ENCODE data around the gene SIRPA. TPM values are rescaled to one million over a fixed set of nuclear protein-coding genes. Genes with fewer than 3 reads are reported as not detected.

SIRPA gene
- polyA plus RNA-seq, 10 donors = 25.8 to 33.2 (median 28.9) TPM

- no peak for DNase-seq
These were observed 51.2 kb downstream of the SIRPA start for GRCh38 chr20:1946442-1946761.

DNA sequence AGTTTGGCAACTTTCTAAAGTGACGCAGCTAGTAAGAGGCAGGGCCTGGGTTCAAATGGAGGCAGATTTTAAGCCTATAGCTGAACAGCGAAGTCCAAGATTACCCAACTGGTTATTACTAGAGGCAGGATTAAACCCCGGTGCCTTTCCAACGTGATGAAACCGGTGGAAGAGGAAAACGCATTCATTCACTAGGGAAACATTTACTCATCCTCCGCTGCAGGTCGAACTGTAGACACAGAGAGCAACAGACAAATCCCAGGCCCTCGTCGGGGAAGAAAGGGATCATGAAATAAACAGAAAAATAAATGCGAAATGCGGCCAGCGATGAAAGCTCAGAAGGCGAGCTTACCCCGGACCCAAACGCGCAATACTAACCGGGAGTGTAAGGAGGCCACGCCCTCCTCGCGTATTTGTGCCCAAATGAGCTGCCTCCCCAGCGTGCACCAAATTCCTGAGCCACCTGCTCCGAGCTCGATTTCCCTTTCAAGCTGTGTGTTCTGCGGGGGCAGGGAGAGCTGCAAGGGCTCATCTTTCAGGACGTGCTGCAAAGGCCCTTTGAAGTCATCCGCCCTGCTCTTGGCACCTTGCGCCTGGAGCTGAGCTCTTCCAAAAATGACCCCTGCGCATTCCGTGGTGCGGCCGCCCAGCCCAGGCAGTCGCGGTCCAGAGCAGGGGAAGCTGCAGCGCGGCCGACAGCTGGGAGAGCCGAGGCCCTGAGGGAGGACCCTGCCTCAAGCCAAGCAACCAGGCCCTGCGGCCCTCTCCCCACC is 51.7 kb downstream of the SIRPA start:
- DNase-seq = peak; percentile 76 to 81 (median 76)

DNA sequence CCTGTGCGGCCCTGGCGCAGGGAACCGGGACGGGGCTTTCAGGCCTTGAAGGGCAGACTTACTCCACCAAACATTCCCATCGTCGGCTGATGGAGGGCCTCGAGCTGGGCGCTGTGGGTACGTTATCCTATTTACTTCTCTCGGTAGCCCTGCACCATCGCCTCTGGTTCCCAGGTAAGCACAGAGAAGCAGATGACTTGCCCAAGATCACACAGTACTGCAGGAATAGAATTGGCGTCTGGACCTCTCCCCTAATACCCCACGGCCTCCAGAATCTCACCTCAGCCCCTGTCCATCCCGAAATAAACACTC is 52.3 kb downstream of the SIRPA start:
- no peak for DNase-seq

GRCh38 chr20:1949347-1950100 is 54.3 kb downstream of the SIRPA start:
- DNase-seq = peak in 2 of 3 donors; percentile 42 to 59

DNA sequence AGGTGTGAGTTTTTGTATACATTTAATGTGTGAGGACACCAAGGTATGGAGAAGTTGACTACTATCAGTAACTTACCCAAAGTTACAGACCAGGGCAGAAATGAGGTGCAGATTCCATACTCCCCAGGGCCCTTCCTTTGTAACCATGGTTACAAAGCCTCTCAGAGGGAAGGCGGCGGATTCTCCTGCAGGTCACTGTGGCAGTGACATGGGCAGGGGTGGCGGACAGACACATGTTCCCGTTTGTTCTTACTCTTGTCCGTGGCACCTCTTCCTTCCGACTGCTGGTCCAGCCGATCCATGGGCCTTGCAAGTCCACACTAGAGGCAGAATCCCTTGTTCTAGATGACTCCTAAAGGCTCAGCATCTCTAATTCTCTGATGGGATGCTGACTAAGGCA is 55.6 kb downstream of the SIRPA start:
- no peak for DNase-seq

DNA sequence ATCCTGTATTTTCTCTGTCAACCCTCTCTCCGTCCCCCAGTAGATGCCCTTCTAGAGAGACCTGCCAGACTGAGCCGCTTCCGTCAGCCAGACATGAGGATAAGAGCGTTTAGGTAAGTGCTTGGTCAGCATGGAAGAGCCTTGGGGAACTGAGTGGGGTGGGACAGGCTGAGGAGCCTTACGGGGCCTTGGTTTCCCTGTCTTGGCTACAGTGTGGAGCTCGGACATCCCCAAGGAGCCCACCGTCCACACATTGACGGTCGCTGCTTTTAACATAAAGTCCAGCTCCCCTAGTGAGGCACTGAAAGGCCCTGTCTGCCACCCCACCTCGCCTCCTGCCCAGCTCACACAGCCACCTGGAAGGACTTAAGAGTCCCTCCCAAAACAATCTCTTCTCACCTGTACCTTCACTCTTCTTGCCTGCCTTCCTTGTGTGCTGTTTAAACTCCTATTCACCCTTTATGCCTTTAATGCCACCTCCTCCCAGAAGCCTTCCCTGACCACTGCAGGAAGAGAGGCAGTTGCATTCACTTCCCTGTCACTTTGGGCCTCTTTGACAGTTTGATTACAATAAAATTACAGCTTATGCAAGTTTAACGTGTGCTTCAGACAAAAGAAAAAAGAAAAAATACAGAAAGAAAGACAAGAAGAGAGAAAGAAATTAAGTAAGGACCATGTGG is 56.4 kb downstream of the SIRPA start:
- DNase-seq = no peak

DNA sequence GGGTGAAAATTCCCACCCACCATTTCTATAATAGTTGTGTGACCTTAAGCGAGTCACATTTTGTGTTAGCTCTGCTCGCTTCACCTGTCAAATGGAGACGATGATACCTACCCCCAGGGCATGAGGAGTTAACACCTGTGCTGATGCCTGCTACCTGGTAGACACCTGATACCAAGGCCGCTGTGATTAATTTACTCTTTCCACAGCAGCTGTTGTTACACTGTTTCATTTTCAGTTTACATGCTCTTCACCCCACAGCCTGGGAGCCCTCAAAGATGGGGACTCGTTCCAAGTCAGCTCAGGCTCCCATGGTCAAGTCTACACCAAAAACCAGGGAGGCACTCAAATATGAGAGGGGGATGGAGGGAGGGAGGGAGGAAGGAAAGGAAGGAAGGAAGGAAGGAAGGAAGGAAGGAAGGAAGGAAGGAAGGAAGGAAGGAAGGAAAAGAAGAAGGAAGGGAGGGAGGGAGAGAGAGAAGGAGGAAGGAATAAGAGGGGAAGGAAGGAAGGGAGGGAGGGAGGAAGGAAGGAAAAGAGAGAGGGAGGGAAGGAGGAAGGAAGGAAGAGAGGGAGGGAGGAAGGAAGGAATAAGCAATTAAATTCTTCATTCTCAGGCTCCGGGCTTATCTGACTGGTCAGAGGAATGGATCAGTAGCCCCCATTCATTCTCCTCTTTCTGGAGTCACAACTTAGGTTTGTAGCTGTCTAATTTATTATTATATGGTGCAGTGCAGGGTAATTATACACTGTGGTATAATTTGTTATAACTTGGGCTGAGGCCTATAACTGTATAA is 57.7 kb downstream of the SIRPA start:
- no peak for DNase-seq

DNA sequence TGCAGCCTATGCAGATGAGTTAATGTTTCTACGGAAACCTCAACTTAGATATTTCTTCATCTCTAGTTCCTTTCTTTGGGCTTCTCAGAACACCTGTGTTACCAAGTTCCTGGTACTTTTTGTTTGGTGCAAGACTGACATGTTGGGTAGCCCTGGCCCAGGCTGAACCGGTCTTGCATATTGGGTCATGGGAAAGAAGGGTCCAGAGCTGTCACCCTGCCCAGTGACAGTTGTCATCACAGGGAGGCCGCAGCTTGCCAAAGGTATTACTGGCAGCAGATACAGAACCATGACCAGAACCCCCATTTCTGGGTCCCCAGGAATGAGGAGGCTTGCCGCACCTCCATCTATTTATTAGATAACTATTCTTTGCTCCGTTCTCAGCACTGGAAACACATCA is 58.4 kb downstream of the SIRPA start:
- DNase-seq = no peak

DNA sequence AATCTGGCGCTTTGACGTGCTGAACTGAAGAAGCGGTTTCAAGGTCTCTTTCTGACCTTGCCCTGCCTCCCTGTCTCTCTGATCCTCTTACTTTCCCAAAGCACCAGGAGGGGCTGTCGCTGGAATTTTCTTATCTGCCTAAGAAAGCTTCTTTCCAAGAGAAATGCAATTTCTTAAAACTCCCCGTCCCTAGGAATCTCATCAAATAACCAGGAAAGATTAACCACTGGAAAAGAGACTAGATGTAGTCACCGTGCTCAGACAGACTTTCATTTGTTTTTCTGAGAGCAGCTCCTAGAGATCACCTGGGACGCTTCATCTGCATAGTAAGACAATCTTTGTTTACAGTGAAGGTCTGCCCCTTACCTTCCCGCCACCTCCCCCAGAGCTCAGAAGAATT is 60.0 kb downstream of the SIRPA start:
- no peak for DNase-seq

- no peak for DNase-seq
These were observed 63.2 kb downstream of the SIRPA start for GRCh38 chr20:1958426-1958825.

- DNase-seq = no peak
These were observed 63.9 kb downstream of the SIRPA start for GRCh38 chr20:1959156-1959555.

- no peak for DNase-seq
These were observed 66.2 kb downstream of the SIRPA start for GRCh38 chr20:1961374-1961773.

GRCh38 chr20:1964061-1964460 is 68.9 kb downstream of the SIRPA start:
- no peak for DNase-seq

DNA sequence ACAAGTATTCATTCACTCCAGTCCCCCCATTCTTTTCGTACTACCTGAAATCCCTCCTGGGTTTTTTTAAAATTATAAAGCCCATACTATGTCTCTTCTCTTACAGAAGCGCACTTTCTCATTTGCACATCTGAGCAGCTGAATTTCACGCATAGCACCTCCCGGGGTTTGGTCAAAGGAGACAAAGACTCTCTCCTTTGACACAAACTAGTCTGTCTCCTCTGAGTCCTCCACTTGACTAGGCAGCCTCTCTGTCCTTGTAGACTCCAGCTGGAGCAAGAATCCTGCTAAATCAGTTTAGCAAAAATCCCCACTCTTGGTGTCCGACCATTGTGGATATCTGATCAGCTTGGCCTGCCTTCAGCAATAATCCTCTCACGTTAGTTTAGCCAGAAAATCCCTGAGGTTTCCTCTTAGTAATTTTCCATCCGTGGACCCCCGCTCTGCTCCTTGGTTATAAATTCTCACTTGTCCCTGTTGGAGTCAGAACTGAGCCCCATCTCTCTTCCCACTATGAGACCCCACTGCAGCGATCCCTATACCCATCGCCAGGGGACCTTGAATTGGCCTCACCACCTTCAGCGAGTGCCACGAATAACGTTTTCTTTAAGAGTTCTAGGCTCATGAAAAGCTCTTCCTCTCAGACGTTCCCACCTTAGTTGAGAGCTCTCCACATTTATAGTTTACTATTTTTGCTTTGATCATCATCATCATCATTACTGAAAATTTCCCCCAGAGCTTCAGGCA is 69.6 kb downstream of the SIRPA start:
- DNase-seq = no peak

DNA sequence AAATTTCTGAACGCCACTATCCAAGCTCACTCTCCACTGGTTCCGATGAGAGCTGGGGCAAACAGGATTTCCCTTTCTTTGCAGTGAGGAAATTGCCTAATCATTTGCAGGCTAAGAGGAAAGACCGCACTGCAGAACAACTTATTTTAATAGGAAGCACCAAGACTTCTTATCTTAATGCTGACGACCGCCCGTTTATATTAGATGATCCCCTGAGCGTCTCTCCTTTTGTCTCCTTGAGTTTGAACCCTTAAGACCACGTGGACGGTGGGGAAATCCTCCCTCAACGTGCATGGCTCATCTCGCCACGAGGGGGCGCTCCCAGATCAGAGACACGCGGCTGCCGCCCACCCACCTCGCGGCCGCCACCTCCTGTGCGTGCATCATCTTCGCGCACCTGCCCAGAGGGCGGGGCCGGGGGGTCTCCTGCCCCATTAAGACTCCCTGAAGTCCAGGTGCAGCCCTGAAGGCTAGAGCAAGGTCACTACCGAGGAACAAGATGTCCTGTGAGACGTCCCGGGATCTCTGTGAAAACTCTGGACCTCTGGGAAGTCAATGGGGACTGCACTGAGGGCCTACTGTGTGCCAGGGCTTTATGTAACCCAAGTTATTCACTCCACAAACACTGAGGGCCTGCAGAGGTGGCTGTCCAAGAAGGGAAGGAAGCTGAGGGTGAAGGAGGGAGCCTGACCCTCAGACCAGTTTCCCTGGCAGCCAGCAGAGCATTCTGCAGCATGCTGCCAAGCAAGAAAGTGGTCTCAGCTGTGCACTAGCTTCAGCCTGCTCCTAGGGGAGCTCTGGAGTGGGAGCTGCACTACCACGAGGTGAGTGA is 70.5 kb downstream of the SIRPA start:
- DNase-seq = peak in 2 of 3 donors; percentile 69 to 79

DNA sequence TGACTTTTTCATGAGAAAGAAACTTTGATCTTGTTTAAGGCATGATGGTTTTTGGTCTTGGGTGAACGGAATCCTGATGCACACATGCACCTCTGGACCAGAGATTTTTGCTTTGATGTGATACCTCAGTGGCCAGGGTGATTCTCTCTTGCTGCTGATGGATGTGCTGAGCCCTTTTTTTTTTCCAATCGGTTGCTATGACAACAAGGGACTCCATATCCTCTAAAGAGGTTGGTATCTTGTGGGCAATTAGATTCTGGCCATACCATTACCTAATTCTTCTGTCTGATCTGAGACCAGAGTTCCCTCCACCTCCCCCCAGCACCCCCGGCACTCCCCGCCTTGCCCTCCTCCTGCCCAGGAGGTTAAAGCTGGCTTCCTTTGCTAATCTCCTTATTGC is 73.8 kb downstream of the SIRPA start:
- no peak for DNase-seq

DNA sequence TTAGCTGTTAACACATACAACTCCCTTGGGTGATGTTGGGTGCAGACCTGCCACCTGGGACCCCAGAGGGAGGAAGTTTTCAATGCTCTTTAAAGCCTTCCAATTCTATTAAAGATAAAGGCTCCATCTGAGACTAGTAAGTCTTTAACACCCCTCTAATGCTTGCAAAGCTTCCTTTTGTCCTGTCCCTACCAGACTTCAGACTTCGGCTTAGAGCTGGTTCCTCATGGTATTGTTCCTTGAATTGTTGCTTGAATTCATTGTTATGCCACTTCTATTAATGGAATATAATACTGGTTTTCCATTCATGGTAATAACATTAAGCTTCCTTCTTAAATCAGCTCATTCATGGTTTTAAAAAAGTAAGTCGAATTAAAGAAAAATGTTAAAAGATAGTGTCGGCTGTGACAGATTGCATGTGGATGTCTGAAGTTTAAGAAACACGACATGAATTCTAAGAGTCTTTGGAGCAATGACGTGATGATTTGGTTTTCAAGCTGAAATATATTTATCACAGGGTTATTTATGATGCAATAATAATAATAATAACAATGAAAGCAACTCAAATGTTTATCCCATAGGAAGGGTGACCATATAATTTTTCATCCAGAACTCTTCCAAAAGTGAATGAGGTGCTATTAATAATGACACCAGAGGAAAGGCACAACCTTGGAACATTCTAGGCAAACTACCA is 76.8 kb downstream of the SIRPA start:
- DNase-seq = no peak

GRCh38 chr20:1973601-1974440 is 78.6 kb downstream of the SIRPA start:
- DNase-seq = no peak

DNA sequence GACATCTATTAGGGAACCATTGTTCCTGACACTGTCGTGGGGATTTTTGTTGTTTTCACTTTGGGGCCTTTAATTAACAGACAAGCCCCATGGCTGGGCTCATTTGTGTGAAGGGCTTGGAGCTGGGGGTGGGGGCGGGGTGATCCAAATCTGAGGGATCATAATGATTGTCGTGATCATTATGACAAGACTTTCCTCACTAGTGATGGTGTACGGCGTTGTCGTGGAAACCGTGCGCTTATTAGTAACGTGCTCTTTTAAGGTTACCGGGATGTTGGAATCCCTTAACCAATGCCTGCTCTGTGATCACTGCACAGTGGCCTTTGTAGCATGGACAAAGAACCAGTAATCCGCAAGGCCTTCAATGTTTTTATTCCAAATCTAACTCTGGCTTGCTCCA is 80.1 kb downstream of the SIRPA start:
- no peak for DNase-seq

Measured in muscle of back (tissue), 11 donors.